GM19397 (cell line): ENCODE measurements around the gene PRKAG2.
"Not testable (repeated sequence)": the region's sequence is repeated elsewhere in the genome, so short reads cannot be mapped to it uniquely, and the experiment has no call there.

Experiments
- ATAC-seq: cut with Tn5 transposase; IDR thresholded peaks from one replicate; pipeline ENCODE4 v1.9.1; 2021; ENCODE audit warnings: mild to moderate bottlenecking, moderate library complexity; ENCODE audit not compliant: unreplicated experiment

Gene PRKAG2

GRCh38 chr7:151790830-151791620 is 85.9 kb downstream of the PRKAG2 start:
- ATAC-seq: no peak

DNA sequence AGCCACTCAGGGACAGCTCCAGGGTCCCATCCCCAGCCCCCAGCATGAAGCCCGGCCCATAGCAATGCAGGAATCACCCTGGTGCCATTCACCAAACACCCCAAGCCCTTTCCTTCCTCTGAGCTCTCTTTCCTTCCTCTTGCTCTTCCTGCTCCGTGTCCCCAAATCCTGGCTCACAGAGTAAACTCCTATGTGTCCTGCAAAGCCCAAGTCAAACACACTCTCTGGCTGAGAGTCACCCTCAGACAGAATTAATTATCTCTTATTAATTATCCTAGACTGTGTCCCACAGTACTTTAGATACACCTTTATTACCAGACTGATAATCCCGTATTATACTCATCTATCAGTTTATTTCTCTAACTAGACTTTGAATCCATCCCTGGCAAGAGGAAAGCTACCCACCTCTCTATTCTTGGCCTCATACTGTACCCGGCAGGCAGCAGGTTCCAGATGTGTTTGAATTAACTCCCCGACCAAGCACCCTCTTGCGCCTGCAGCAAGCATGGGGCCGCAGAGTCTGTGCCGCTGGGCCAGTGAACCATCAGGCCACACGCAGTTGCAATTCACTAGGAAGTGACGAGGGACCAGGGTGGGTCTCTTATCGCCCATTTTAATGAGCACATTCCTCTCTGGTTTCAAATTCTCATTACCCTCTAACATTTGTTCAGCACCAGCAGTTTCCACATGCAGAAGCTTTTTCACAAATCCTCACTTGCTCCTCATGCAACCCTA is 86.7 kb downstream of the PRKAG2 start:
- no peak for ATAC-seq

DNA sequence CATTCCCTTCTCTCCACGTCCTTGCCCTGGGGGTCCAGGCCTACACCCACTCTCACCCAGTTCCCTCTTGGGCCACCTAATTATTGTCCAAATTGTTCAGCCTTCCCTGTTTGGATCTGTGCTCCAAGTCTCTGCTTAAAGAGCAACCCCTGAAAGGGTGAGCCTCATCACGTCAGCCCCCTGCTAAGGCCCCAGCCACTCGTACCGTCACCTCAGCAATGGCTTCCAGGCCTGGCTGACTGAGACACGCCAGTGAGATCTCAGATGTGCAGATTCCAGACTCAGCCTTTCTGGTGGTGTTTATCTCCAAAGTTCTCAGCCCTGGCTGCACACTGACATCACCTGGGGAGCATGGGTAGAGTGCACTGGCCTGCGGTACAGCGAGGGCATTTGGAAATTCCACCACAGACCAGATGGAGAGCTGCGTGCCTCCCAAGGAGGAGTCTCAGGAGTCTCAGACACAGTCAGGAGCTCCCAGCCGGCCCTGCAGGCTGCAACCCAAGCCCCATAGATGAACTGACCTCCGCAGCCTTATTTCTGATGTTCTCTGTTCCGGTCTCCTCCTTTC is 87.5 kb downstream of the PRKAG2 start:
- ATAC-seq: no peak

- no peak for ATAC-seq
Measured at GRCh38 chr7:151787348-151787747, 89.6 kb downstream of the PRKAG2 start.

GRCh38 chr7:151786936-151787335 is 90.0 kb downstream of the PRKAG2 start:
- no peak for ATAC-seq

DNA sequence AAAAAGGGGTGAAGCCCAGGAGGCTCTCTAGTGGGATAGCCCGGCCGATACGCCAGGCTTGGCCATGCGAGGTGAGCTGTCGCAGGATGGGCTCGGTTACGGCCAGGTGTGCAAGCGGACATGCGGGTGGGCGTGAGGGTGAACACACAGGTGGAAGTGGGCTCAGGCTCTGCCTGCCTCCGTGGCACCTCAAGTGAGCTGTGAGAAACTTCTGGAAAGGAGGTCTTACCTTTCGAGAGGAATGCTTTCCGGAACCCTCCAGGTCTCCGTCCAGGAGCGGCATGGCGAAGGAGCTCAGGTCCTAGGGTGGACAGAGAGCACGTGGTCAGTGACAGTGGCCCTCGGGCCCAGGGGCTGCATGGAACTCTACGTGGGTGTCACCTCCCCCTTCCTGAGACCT is 90.7 kb downstream of the PRKAG2 start:
- ATAC-seq: no peak

DNA sequence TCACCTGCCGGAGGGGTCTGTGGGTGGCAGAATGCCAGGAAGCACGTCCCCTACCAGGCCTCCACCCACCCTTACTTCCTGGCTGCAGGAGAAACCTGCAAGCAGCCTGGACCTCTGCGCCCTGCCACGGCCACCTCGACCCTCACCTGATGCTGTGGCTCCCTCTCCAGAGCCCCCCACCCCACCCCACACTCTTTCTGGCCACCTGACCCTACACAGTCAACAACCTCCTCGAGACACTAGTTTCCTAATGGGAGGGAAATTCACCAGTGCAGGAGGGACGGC is 91.3 kb downstream of the PRKAG2 start:
- no peak for ATAC-seq

DNA sequence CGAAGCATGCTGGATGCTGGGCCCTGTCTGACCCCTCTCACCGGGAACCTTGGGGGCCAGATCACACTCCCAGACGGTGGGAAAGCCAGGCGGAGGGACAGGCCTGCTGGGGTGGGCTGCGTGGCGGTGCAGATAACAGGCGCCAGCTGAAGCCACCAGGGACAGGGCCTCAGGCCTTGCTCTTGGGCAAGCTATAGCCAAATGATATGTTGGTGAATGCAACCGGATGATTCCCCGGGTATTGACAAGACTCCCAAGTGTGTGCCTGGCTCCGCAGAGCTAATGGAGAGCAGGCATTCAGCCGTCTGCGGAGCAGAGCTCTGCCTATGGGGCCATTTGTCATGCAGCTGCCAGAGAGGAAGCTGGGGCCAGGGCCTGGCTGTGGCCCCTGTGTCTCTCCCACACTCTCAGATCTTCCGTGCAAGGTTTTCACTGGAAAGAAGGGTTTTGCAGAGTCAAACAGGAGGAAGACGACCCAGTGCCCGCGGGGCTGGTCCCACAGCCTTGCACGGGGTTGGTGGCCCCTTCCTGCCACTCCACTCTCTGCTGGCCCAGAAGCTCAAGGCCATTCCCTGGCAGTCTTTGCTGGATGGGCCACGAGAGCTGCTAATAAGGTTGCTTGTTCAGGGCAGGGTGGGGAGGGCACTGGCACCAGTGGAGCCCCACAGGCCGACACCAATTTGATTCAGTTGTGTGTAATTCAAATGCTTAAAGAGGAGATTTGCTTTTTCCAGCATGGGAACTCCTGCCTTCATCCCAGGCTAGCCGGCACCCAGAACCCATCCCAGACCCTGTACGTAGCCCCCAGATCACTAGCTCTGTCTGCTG is 91.8 kb downstream of the PRKAG2 start:
- ATAC-seq: no peak

DNA sequence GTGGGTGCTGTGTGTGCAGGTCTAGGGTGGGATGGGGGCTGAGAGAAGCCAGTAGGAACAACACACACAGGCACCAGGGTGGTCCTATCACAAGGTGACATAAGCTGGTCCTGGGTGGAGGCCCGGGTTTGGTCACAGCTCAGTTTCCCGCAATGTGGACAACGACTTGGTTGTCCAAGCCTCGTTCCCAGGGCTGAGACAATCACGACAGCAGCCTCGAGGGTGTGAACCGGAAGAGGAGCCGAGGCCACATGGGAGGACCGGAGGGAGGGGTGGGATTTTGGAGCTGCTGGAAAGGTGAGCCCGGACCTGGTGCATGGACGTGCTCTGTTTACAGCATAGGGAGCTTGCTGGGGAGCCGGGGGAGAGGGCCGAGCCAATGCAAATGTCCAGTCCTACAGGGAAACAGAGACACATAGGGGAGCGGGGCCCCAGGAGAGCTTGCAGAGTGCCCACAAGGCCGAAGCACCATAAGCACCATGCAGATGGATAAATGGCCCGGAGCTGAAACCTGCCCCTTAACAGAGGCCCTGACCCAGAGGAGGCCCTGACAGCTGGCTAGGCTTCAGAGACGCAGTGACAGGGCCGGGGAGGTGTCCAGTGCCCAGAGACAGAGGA is 92.8 kb downstream of the PRKAG2 start:
- no peak for ATAC-seq

DNA sequence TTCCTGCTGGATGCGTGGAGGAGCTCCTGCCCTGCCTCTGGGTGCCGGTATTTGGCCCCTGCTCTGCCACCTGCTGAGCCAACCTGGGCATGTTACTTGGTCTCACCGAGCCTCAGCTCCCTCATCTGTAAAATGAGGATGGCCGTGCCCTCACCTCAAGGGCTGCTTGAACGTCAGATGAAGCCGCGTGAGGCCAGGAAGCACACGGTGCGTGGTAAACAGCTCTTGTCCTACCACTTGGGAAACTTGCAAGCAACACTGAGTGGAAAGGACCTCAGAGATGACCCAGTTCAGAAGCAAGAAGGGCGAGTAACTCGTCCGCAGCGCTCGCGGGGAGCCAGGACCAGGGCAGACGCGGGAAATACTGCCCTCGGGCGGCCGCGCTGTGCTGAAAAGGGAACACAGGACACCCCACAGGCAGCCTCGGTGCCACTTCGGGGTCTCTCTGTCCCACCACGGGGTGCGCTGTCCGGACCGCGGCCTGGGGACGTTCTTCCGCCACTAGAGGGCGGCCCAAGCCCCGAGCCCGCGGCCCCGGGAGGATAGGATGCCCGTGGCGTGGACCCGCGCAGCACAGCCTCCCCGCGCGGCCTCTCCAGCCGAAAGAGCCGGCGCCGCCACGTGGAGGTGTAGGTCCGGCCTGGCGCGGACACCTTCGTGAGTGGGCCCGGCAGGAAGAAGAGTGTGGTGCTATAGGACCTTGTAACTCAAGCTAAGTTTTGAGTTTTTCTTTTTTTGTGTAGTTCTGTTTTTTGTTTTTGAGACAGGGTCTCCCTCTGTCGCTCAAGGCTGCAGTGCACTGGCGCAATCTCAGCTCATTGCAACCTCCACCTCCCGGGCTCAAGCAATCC is 94.1 kb downstream of the PRKAG2 start:
- ATAC-seq: peak; percentile 91

GRCh38 chr7:151782256-151782597 is 94.7 kb downstream of the PRKAG2 start:
- ATAC-seq: not testable (repeated sequence)

DNA sequence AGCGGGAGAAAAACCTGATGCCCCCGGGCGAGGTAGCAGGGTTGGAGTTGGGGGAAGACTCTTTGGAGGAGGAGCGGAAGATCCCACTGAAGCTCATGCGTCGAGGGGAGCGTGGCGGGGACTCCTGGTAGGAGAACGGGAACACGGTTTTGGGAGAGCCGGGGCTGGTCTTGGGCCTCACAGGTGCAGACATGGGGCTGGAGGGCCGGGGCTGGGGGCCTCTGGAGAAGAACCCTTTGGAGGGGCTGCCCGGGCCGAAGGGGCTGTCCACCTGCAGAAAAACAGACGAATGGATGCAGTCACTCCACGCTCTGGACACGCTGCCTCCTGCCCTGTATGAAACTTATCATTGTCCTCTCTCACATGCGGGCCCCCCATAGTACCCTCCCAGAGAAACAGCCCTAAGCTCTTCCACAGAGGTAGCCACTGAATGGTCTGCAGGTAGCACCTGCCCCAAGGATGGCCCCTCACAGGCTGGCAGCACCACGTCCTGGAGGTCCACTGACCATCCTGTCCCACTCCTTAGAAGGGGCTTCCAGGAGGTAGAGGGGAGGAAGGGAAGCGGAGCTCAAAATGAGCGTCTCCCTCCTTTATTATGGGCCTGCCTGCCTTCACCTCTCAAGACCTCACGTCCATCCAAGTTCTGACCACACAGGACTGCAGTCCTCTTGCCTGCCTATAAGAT is 95.6 kb downstream of the PRKAG2 start:
- no peak for ATAC-seq

- ATAC-seq: no peak
Measured at GRCh38 chr7:151780631-151781030, 96.3 kb downstream of the PRKAG2 start.

GRCh38 chr7:151779678-151780077 is 97.2 kb downstream of the PRKAG2 start:
- ATAC-seq: no peak

DNA sequence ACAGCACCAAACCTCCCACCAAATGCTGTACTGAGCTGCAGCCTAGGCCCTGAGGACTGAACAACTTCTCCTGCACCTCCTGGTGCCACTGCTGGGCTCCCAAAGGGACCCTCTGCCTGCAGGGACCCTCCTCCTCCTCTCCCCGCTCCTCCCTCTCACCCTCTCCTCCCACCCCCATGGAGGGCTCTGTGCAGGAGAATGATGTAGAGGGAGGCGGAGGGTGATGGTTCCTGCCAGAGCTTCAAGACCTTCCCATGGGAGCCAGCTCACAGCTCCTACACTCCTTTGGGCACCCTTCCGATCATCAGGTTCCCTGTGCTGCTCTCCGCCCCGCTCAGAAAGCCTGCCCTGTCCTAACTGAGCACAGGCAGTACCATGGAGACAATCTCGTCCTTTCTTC is 97.7 kb downstream of the PRKAG2 start:
- no peak for ATAC-seq

DNA sequence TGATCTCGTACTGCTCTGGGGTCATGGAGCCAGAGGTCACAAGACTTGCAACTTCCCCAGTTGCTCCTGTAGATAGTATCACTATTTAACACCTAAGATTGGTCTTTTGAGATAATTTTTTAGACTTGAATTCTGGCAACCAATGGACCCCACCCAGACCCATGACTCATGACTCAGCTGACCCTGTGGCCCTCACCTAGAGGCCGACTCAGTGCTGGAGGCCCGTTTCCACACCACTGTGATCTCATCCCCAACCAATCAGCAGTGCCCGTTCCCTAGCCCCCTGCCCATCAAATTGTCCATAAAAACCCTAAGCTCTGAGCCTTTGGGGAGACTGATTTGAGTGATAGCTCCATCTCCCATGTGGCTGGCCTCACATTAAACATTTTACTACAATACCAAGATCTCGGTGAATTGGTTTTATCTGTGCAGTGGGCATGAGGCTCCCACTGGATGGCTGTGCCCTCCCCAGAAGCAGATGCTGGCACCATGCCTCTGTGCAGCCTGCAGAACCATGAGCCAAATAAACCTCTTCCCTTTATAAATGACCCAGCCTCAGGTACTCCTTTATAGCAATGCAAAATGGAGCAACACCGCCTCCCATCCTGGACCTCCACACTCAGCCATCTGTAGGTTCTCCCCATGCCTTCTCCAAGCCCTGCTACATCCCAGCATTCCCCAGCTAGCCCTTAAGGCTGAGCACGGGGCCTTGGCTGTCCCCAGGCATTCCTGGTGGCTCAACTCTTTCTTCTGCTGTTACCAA is 98.8 kb downstream of the PRKAG2 start:
- no peak for ATAC-seq

DNA sequence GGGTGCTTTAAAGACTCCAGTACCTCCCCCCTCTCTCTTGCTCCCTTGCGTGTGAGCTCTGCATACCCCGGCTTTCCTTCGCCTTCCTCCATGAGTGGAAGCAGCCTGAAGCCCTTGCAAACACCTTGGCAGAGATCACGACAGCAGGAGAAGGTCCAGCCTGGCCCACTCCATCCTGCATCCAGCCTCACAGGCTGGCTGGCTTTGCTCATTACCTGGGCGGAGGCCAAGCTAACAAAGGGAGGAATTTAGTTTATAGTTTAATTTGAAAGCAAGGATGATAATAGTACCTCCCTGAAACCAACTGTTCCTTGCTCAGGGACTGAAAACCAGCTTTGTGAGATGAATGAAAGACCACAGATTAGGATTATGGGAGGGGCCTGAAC is 99.4 kb downstream of the PRKAG2 start:
- ATAC-seq: no peak

GRCh38 chr7:151776876-151777494 is 99.9 kb downstream of the PRKAG2 start:
- no peak for ATAC-seq
